Activated T-helper 2 cell treated with anti-CD3 and anti-CD28 coated beads, Interferon-gamma antibody, Interleukin-2, Interleukin-4, amounts not matched to agents 10 μg/mL and 5 μg/mL and 100 μg/mL, durations not matched to agents 14 hours and 24 hours and 36 hours (primary cell): ENCODE measurements around the gene DOCK8. TPM values are rescaled to one million over a fixed set of nuclear protein-coding genes. Genes with fewer than 3 reads are reported as not detected.

ENCODE experiments used
- DNase-seq: peaks from one replicate; pipeline ENCODE4 v3.0.0; 2021; ENCODE audit warnings: low spot score
- H3K27ac Mint-ChIP-seq: one replicate; pipeline ENCODE4 v1.8.0; 2021; ENCODE audit warnings: mixed read lengths
- H3K27me3 Mint-ChIP-seq: one replicate; pipeline ENCODE4 v1.8.0; 2021; ENCODE audit warnings: low read depth, mixed read lengths
- H3K36me3 Mint-ChIP-seq: one replicate; pipeline ENCODE4 v1.8.0; 2021; ENCODE audit warnings: low read depth, mixed read lengths
- H3K4me1 Mint-ChIP-seq: one replicate; pipeline ENCODE4 v1.8.0; 2021; ENCODE audit warnings: low read depth, mixed read lengths
- H3K4me3 Mint-ChIP-seq: one replicate; pipeline ENCODE4 v1.8.0; 2021; ENCODE audit warnings: low read depth, mild to moderate bottlenecking, moderate library complexity, mixed read lengths
- H3K9me3 Mint-ChIP-seq: one replicate; pipeline ENCODE4 v1.8.0; 2021; ENCODE audit warnings: mixed read lengths
- intact Hi-C: fragments of 100-400 bp; cut with micrococcal nuclease; formaldehyde crosslinking; loops from one replicate; pipeline ENCODE4 v1.15.1; 2023
- total RNA-seq: library from RNA; stranded (reverse); gene quantifications from 2 replicates; pipeline ENCODE4 v1.2.3, GENCODE V29; 2022

The DOCK8 gene
- total RNA-seq, 1 donor from 2014 or later, result 113 TPM

DNA sequence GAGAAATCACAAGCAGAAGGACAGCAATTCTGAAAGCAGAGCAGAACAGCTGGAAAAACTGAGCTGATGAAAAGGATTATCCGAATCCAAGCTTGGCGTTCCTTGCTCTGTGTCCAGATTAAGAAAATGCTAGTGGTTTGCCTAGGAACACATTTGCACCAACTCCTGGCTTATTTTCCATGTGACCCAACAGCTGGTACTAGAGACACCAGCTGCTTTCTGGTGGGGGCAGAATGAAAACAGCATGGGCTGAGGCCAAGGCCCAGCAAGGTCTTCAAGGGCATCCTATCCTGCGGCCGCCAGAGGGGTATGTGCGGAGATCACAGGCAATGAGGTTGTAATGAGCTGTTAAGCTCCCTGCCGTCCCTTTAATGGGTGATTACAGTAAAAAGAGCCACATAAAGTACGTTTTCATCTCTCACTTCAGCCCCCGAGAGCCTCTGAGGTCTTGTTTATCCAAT is 131.5 kb downstream of the DOCK8 start:
- intact Hi-C loops, result no loop called here
- H3K4me1 Mint-ChIP-seq, result peaks cover 11% of the 10 kb centered on the region
- no peak for DNase-seq
- no peaks in the 10 kb centered on the region for H3K27me3 Mint-ChIP-seq
- no peak overlapping the region for H3K27ac Mint-ChIP-seq
- no peak overlapping the region for H3K4me3 Mint-ChIP-seq
- peaks cover 84% of the 10 kb centered on the region for H3K36me3 Mint-ChIP-seq
- H3K9me3 Mint-ChIP-seq, result no peaks in the 10 kb centered on the region

- intact Hi-C loops, result no loop called here
- H3K36me3 Mint-ChIP-seq, result peaks cover 80% of the 10 kb centered on the region
- H3K4me3 Mint-ChIP-seq, result no peak overlapping the region
- no peak for DNase-seq
- no peak overlapping the region for H3K27ac Mint-ChIP-seq
- no peaks in the 10 kb centered on the region for H3K9me3 Mint-ChIP-seq
- H3K4me1 Mint-ChIP-seq, result peaks cover 13% of the 10 kb centered on the region
- H3K27me3 Mint-ChIP-seq, result no peaks in the 10 kb centered on the region
These were observed 133.1 kb downstream of the DOCK8 start for GRCh38 chr9:347667-348292.

- no peaks in the 10 kb centered on the region for H3K27me3 Mint-ChIP-seq
- DNase-seq, result no peak
- peaks cover 19% of the 10 kb centered on the region for H3K4me1 Mint-ChIP-seq
- peaks cover 74% of the 10 kb centered on the region for H3K36me3 Mint-ChIP-seq
- no peak overlapping the region for H3K4me3 Mint-ChIP-seq
- intact Hi-C loops, result no loop called here
- peak overlapping the region; percentile 64 for H3K27ac Mint-ChIP-seq
- H3K9me3 Mint-ChIP-seq, result no peaks in the 10 kb centered on the region
These were observed 135.7 kb downstream of the DOCK8 start for GRCh38 chr9:350384-350783.

DNA sequence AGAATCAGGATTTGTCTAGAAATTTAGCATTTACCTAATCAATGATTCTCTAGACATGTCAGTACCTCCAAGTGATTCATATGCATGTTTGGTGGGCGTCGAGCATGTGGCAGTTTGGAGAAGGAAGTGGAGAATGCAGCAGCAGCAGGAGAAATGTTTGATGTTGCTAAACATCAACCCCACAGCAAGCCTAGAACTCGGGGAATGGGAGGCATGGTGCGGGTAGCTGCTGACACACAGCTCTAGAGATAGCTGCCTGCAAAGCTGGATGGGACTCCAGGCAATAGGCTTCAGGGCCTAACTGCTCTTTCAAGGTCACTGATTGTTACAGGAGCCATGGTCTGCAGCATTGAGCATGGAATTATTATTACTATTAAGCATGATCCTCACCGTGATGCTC is 137.3 kb downstream of the DOCK8 start:
- intact Hi-C loops, result no loop called here
- Mint-ChIP-seq H3K4me1 (peaks cover 25% of the 10 kb centered on the region), H3K9me3 (no peaks in the 10 kb centered on the region), H3K36me3 (peaks cover 73% of the 10 kb centered on the region), H3K4me3 (no peak overlapping the region), H3K27me3 (no peaks in the 10 kb centered on the region), H3K27ac (no peak overlapping the region)
- no peak for DNase-seq

- no peaks in the 10 kb centered on the region for H3K27me3 Mint-ChIP-seq
- no peak overlapping the region for H3K27ac Mint-ChIP-seq
- intact Hi-C loops, result no loop called here
- H3K36me3 Mint-ChIP-seq, result peaks cover 72% of the 10 kb centered on the region
- no peaks in the 10 kb centered on the region for H3K9me3 Mint-ChIP-seq
- H3K4me3 Mint-ChIP-seq, result no peak overlapping the region
- DNase-seq, result no peak
- H3K4me1 Mint-ChIP-seq, result peaks cover 23% of the 10 kb centered on the region
These were observed 138.4 kb downstream of the DOCK8 start for GRCh38 chr9:353077-353476.

DNA sequence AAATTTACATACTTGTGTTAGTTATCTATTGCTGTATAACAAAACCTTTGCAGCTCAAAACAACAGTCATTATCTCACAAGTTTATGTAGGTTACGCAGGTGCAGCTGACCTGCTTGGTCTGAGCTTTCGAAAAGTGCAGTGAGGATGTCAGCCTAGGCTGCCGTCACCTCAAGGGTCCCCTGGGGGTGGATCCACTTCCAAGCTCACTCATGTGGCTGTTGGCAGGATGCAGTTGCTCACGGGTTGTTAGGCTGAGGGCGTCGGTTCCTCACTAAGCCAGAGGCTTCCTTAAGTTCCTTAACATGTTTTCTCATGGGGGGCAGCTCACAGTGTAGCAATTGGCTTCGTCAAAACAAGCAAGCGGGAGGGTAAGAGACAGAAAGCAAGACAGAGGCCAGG is 139.8 kb downstream of the DOCK8 start:
- peaks cover 18% of the 10 kb centered on the region for H3K4me1 Mint-ChIP-seq
- intact Hi-C loops, result no loop called here
- H3K27me3 Mint-ChIP-seq, result no peaks in the 10 kb centered on the region
- peaks cover 68% of the 10 kb centered on the region for H3K36me3 Mint-ChIP-seq
- DNase-seq, result no peak
- H3K9me3 Mint-ChIP-seq, result no peaks in the 10 kb centered on the region
- H3K4me3 Mint-ChIP-seq, result no peak overlapping the region
- peak overlapping the region; percentile 31 for H3K27ac Mint-ChIP-seq

DNA sequence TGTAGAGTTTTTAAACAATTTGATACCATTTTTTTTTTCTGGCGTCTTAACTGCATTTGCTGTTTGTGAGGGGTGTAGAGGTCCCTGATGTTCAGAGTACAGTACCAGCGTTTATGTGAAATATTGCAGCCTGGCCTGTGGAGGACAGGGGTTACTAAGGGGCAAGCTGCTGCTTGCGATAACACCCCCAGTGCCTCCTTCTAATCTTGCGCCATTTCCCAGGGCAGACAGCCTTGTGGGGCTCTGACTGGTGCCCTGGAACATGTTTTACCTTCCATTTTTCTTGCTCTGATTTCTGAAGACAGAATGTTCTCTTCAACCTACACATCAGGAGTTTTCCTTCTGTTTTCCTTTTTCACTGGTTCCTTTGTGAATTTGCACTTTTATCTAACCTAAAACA is 142.9 kb downstream of the DOCK8 start:
- intact Hi-C loops, result no loop called here
- no peak for DNase-seq
- H3K36me3 Mint-ChIP-seq, result peaks cover 66% of the 10 kb centered on the region
- no peak overlapping the region for H3K4me3 Mint-ChIP-seq
- H3K9me3 Mint-ChIP-seq, result no peaks in the 10 kb centered on the region
- H3K27ac Mint-ChIP-seq, result no peak overlapping the region
- peaks cover 12% of the 10 kb centered on the region for H3K4me1 Mint-ChIP-seq
- H3K27me3 Mint-ChIP-seq, result no peaks in the 10 kb centered on the region

DNA sequence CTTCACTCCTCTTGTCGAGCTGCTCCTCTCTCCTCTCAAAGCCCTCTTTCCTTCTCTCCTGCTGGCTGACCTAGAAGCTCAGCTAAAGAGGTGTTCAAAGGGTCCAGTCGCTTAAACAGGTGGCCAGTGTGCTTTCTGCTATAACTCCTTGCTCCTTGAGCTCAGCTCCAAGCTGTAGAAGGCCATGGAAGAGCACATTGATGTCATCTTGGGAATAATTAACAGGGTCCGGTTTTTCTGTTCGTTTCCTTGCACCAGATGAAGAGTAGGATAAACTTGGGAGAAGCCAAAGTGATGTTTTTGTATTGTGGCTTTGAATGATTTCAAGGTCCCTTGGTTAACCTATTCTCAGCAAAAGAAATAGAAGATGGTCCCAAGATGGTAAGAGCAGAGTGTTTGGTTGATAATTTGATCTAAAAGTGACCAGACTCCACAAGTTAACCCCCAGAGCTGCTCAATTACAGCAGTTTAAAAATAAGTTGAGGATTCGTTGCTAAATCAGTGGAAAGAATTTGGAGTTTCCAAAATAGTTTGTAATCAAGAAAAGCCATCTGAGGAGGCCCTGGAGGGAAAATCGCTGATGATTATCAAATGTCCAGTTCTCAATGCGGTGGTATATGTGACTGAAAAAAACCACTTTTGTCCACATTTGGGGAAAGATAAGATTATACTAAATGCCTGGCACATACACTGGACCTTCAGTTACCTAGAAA is 148.1 kb downstream of the DOCK8 start:
- Mint-ChIP-seq H3K9me3 (no peaks in the 10 kb centered on the region), H3K4me1 (no peaks in the 10 kb centered on the region), H3K27me3 (no peaks in the 10 kb centered on the region), H3K4me3 (no peak overlapping the region), H3K27ac (no peak overlapping the region), H3K36me3 (peaks cover 72% of the 10 kb centered on the region)
- no peak for DNase-seq
- intact Hi-C loops, result no loop called here

DNA sequence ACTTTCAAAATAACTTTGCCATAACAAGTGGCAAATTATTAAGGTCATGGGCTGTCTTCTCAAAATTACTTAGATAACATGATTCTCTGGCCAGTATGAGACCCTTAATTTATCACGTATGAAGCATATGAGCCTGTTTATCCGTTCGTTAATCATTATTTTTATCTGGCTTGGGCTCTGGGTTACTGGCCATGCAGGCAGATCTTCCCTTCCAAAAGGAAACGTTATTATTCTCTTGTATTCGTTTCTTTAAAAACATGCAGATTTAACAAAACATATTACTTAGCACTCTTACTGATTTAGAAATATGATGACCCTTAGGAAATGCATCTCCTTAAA is 148.6 kb downstream of the DOCK8 start:
- Mint-ChIP-seq H3K27ac (no peak overlapping the region), H3K9me3 (no peaks in the 10 kb centered on the region), H3K4me3 (no peak overlapping the region), H3K27me3 (no peaks in the 10 kb centered on the region), H3K4me1 (no peaks in the 10 kb centered on the region), H3K36me3 (peaks cover 74% of the 10 kb centered on the region)
- no peak for DNase-seq
- intact Hi-C loops, result no loop called here

- intact Hi-C loops, result no loop called here
- Mint-ChIP-seq H3K9me3 (no peaks in the 10 kb centered on the region), H3K36me3 (peaks cover 86% of the 10 kb centered on the region), H3K4me3 (no peak overlapping the region), H3K27me3 (no peaks in the 10 kb centered on the region), H3K27ac (no peak overlapping the region), H3K4me1 (no peaks in the 10 kb centered on the region)
- DNase-seq, result no peak
These were observed 150.8 kb downstream of the DOCK8 start for GRCh38 chr9:365436-365835.

- peaks cover 87% of the 10 kb centered on the region for H3K36me3 Mint-ChIP-seq
- no peaks in the 10 kb centered on the region for H3K9me3 Mint-ChIP-seq
- H3K27ac Mint-ChIP-seq, result no peak overlapping the region
- no peak overlapping the region for H3K4me3 Mint-ChIP-seq
- no peak for DNase-seq
- intact Hi-C loops, result no loop called here
- H3K4me1 Mint-ChIP-seq, result no peaks in the 10 kb centered on the region
- no peaks in the 10 kb centered on the region for H3K27me3 Mint-ChIP-seq
These were observed 152.0 kb downstream of the DOCK8 start for GRCh38 chr9:366620-367019.

DNA sequence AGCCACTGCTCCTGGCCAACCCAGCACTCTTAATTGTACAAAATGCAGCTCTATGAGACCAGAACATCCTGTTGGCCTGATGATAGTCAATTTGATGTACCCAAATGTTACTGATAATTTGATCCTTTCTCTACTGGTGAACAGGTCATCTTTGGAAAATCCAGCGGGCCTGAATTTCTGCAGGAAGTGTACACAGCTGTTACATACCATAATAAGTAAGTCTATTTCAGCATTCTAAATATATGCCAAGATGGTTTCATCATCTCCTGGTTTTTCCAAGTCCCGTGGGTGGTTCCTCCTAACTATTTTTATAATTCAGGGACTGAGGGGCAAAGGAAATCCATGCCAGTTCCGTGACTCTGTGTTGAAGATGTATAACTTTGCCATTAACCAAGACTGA is 155.4 kb downstream of the DOCK8 start:
- Mint-ChIP-seq H3K4me1 (no peaks in the 10 kb centered on the region), H3K27me3 (no peaks in the 10 kb centered on the region), H3K9me3 (no peaks in the 10 kb centered on the region), H3K36me3 (peaks cover 84% of the 10 kb centered on the region), H3K27ac (peak overlapping the region; percentile 14), H3K4me3 (no peak overlapping the region)
- intact Hi-C loops, result no loop called here
- no peak for DNase-seq

DNA sequence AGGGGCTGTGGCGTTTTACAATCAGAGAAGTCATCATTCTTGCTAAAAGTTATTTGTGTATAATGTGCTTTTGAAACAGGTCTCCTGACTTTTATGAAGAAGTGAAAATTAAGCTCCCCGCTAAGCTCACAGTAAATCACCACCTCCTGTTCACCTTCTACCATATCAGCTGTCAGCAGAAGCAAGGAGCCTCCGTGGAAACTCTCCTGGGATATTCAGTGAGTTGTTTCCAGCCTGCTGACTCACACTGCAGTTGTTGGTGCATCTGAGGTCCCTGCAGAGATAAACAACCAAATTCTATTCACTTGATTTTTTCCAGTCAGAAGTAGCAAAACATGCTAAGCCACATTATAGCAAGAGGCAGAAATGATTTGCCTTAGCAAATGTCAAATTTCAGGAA is 156.7 kb downstream of the DOCK8 start:
- DNase-seq, result no peak
- intact Hi-C loops, result no loop called here
- Mint-ChIP-seq H3K36me3 (peaks cover 84% of the 10 kb centered on the region), H3K9me3 (no peaks in the 10 kb centered on the region), H3K27me3 (no peaks in the 10 kb centered on the region), H3K27ac (peak overlapping the region; percentile 60), H3K4me1 (no peaks in the 10 kb centered on the region), H3K4me3 (no peak overlapping the region)
